Epithelial cell of proximal tubule (primary cell): ENCODE measurements around the gene STAC3. TPM values are rescaled to one million over a fixed set of nuclear protein-coding genes. Genes with fewer than 3 reads are reported as not detected.

Source experiments
- DNase-seq: peaks from one replicate; pipeline ENCODE4 v3.0.0-alpha.2; 2011; ENCODE audit warnings: low read depth
- H3K4me3 ChIP-seq: 2 replicates; pipeline ENCODE4 v1.5.1; 2011; ENCODE audit warnings: low read depth, mild to moderate bottlenecking, low read length
- total RNA-seq: library from RNA; depleted of rRNA; stranded (reverse); fragments of >200 nt; gene quantifications from 2 replicates; pipeline ENCODE4 v1.2.3, GENCODE V29; 2015
- TF ChIP-seq, protein P1 (sequence below): conservative IDR thresholded peaks from 2 replicates; pipeline ENCODE4 v1.5.1; 2012; ENCODE audit warnings: low read depth, mild to moderate bottlenecking, low read length

The STAC3 gene
- total RNA-seq, 1 donor from 2014 or later, result not detected

GRCh38 chr12:57201219-57201618, 49.8 kb downstream of the STAC3 start:
- DNase-seq, result no peak

DNA sequence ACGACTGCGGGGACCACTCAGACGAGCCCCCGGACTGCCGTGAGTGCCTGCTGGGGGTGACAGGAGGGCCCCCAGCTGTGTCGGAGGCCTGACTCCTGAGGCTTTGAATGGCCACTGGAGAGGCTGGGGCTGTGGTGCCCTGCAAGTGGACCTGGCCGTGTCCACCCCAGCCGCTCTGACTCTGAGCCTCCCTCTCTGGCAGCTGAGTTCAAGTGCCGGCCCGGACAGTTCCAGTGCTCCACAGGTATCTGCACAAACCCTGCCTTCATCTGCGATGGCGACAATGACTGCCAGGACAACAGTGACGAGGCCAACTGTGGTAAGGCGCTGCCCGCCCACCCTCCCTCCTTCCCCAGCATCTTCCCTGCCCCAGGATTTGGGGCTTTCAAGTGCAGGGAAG, 50.5 kb downstream of the STAC3 start:
- TF ChIP-seq, protein P1, sequence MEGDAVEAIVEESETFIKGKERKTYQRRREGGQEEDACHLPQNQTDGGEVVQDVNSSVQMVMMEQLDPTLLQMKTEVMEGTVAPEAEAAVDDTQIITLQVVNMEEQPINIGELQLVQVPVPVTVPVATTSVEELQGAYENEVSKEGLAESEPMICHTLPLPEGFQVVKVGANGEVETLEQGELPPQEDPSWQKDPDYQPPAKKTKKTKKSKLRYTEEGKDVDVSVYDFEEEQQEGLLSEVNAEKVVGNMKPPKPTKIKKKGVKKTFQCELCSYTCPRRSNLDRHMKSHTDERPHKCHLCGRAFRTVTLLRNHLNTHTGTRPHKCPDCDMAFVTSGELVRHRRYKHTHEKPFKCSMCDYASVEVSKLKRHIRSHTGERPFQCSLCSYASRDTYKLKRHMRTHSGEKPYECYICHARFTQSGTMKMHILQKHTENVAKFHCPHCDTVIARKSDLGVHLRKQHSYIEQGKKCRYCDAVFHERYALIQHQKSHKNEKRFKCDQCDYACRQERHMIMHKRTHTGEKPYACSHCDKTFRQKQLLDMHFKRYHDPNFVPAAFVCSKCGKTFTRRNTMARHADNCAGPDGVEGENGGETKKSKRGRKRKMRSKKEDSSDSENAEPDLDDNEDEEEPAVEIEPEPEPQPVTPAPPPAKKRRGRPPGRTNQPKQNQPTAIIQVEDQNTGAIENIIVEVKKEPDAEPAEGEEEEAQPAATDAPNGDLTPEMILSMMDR, result no peak
- no peak for DNase-seq
- no peak overlapping the region for H3K4me3 ChIP-seq

More at GRCh38 chr12:57201219-57201618, 49.8 kb downstream of the STAC3 start:
- TF ChIP-seq, protein P1, result no peak
- H3K4me3 ChIP-seq, result no peak overlapping the region

DNA sequence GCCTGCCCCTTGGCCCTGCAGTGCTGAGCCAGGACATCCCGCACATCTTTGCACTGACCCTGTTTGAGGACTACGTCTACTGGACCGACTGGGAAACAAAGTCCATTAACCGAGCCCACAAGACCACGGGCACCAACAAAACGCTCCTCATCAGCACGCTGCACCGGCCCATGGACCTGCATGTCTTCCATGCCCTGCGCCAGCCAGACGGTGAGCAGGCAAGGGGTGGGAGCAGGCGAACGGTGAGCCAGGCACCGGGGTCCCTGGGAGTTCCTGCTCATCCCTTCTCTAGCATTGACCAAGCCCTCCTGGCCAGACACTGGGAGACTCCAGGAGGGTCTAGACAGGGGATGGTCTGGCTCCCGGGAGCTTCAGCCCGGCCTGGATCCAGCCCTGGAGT, 51.8 kb downstream of the STAC3 start:
- no peak overlapping the region for H3K4me3 ChIP-seq
- DNase-seq, result no peak
- TF ChIP-seq, protein P1, result no peak

- TF ChIP-seq, protein P1, result no peak
- H3K4me3 ChIP-seq, result no peak overlapping the region
- DNase-seq, result no peak
Measured at GRCh38 chr12:57198329-57198728, 52.7 kb downstream of the STAC3 start.

- no peak for DNase-seq
- TF ChIP-seq, protein P1, result no peak
- H3K4me3 ChIP-seq, result no peak overlapping the region
Measured at GRCh38 chr12:57196956-57197355, 54.0 kb downstream of the STAC3 start.

DNA sequence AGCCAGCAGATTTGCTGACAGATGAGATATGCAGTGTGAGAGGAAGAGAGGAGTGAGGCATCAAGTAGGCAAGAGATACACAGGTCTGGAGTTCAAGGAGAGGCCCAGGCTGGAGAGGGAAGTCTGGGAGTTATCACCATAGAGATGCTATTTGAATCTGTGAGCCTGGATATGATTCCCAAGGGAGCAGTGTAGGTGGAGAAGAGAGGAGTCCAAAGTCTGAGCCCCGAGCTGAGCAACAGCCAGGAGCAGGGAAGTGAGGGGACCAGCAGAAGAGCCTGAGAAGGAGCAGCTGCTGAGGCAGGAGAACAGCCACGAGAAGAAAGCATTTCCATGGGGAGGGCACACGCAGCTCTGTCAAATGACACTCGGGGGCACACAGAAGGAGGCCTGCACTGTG, 54.5 kb downstream of the STAC3 start:
- TF ChIP-seq, protein P1, result no peak
- DNase-seq, result no peak
- H3K4me3 ChIP-seq, result no peak overlapping the region

- TF ChIP-seq, protein P1, result no peak
- DNase-seq, result no peak
- H3K4me3 ChIP-seq, result no peak overlapping the region
Measured at GRCh38 chr12:57195611-57196371, 55.2 kb downstream of the STAC3 start.
